ENCODE data around the gene NHSL2.

The NHSL2 gene

GRCh38 chrX:72083291-72083690 is 172.6 kb downstream of the NHSL2 start:
- peak overlapping the region; percentile 59 for H3K27ac ChIP-seq
- no peaks in the 10 kb centered on the region for H3K27me3 ChIP-seq (ENCODE audit: insufficient read depth, low read depth, severe bottlenecking)
- TF ChIP-seq, protein P1, sequence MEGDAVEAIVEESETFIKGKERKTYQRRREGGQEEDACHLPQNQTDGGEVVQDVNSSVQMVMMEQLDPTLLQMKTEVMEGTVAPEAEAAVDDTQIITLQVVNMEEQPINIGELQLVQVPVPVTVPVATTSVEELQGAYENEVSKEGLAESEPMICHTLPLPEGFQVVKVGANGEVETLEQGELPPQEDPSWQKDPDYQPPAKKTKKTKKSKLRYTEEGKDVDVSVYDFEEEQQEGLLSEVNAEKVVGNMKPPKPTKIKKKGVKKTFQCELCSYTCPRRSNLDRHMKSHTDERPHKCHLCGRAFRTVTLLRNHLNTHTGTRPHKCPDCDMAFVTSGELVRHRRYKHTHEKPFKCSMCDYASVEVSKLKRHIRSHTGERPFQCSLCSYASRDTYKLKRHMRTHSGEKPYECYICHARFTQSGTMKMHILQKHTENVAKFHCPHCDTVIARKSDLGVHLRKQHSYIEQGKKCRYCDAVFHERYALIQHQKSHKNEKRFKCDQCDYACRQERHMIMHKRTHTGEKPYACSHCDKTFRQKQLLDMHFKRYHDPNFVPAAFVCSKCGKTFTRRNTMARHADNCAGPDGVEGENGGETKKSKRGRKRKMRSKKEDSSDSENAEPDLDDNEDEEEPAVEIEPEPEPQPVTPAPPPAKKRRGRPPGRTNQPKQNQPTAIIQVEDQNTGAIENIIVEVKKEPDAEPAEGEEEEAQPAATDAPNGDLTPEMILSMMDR (IDR thresholded peaks at IDR 0.05; ENCODE audit: low read depth, low read length), result no peak

GRCh38 chrX:72084114-72084513 is 173.5 kb downstream of the NHSL2 start:
- Histone ChIP-seq H3K9me3 (ENCODE audit: severe bottlenecking) (no peaks in the 10 kb centered on the region), H3K4me3 (ENCODE audit: low read depth, low read length) (no peak overlapping the region), H3K36me3 (peaks cover 6% of the 10 kb centered on the region), H3K27ac (no peak overlapping the region), H3K27me3 (ENCODE audit: insufficient read depth, low read depth, severe bottlenecking) (no peaks in the 10 kb centered on the region)
- no peak for DNase-seq
- TF ChIP-seq, protein P1 (IDR thresholded peaks at IDR 0.05; ENCODE audit: low read depth, low read length), result no peak

More at GRCh38 chrX:72083291-72083690, 172.6 kb downstream of the NHSL2 start:
- DNase-seq, result no peak
- Histone ChIP-seq H3K9me3 (ENCODE audit: severe bottlenecking) (no peaks in the 10 kb centered on the region), H3K4me3 (ENCODE audit: low read depth, low read length) (no peak overlapping the region), H3K36me3 (peaks cover 6% of the 10 kb centered on the region)

DNA sequence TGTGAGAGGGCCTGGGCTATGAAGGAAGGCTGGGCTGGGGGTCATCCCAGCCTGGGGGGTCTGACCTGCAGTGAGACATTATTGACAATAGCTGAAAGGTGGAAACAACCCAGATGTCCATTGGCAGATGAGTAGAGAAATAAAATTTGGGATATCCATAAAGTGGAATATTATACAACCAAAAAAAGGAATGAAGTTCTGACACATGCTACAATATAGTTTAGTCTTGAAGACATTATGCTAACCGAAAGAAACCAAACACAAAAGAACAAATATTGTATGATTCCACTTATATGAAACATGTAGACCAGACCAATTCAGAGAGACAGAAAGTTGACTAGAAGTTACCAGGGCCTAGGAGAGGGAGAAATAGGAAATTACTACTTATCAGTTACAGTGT is 176.3 kb downstream of the NHSL2 start:
- no peak for DNase-seq
- H3K27me3 ChIP-seq (ENCODE audit: insufficient read depth, low read depth, severe bottlenecking), result no peaks in the 10 kb centered on the region
- TF ChIP-seq, protein P1 (IDR thresholded peaks at IDR 0.05; ENCODE audit: low read depth, low read length), result no peak

GRCh38 chrX:72088761-72089160 is 178.1 kb downstream of the NHSL2 start:
- H3K9me3 ChIP-seq (ENCODE audit: severe bottlenecking), result no peaks in the 10 kb centered on the region
- no peak overlapping the region for H3K27ac ChIP-seq
- H3K27me3 ChIP-seq (ENCODE audit: insufficient read depth, low read depth, severe bottlenecking), result no peaks in the 10 kb centered on the region
- peaks cover 6% of the 10 kb centered on the region for H3K36me3 ChIP-seq
- H3K4me3 ChIP-seq (ENCODE audit: low read depth, low read length), result no peak overlapping the region
- DNase-seq, result no peak
- TF ChIP-seq, protein P1 (IDR thresholded peaks at IDR 0.05; ENCODE audit: low read depth, low read length), result no peak

More for the DNA sequence above, 176.3 kb downstream of the NHSL2 start:
- no peak overlapping the region for H3K27ac ChIP-seq
- no peak overlapping the region for H3K4me3 ChIP-seq (ENCODE audit: low read depth, low read length)
- H3K36me3 ChIP-seq, result peaks cover 6% of the 10 kb centered on the region
- H3K9me3 ChIP-seq (ENCODE audit: severe bottlenecking), result no peaks in the 10 kb centered on the region

GRCh38 chrX:72089254-72089653 is 178.6 kb downstream of the NHSL2 start:
- peaks cover 6% of the 10 kb centered on the region for H3K36me3 ChIP-seq
- H3K4me3 ChIP-seq (ENCODE audit: low read depth, low read length), result no peak overlapping the region
- no peak overlapping the region for H3K27ac ChIP-seq
- no peaks in the 10 kb centered on the region for H3K27me3 ChIP-seq (ENCODE audit: insufficient read depth, low read depth, severe bottlenecking)
- no peak for DNase-seq
- TF ChIP-seq, protein P1 (IDR thresholded peaks at IDR 0.05; ENCODE audit: low read depth, low read length), result no peak
- no peaks in the 10 kb centered on the region for H3K9me3 ChIP-seq (ENCODE audit: severe bottlenecking)

- Histone ChIP-seq H3K27me3 (ENCODE audit: insufficient read depth, low read depth, severe bottlenecking) (no peaks in the 10 kb centered on the region), H3K36me3 (no peaks in the 10 kb centered on the region; the same call in 1 of the 2 replicates), H3K4me3 (ENCODE audit: low read depth, low read length) (no peak overlapping the region), H3K9me3 (ENCODE audit: severe bottlenecking) (no peaks in the 10 kb centered on the region), H3K27ac (no peak overlapping the region)
- DNase-seq, result no peak
- TF ChIP-seq, protein P1 (IDR thresholded peaks at IDR 0.05; ENCODE audit: low read depth, low read length), result no peak
Measured at GRCh38 chrX:72094894-72095293, 184.2 kb downstream of the NHSL2 start.

Measured in WERI-Rb-1 (cell line).